Measurements from ENCODE around the gene ZNF658.
"Not testable (repeated sequence)": the region's sequence is repeated elsewhere in the genome, so short reads cannot be mapped to it uniquely, and the experiment has no call there.

The ZNF658 gene

DNA sequence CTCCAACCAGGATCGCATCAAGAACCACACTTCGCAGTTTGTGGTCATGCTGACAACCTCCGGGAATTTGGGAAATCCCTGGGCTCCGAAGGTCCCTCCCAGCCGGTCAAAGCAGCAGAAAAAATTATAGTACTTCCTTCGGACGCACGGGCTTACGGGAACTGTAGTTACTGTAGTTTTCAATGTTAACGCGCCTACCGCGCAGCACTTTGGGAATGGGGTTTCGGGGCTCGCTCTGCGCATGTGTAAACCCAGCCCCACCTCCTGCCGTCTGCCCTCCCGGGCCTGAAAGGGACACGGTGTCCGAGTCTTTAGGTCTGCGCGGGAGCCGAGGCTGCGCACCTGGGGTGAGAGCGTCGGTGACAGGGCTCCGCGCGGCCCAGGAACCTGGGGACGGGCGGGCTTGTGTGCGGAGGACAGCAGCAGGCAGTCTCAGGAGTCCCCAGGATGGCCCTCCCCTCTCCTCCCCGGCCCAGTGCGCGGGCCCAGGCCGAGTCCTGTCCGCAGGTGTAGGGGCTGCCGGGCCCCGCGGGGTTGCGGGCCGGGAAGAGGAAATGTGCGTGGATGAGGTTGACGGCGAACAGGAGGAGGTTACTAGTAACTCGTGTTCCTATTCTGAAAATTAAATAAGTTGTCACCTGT lies at the start of gene ZNF658:
Gene ZNF658 (plus strand): TSS at position 236 of the 642 bp plus-strand sequence. CDS start 2,837 bp downstream, outside the sequence.
- peak; percentile 18 for DNase-seq (ENCODE audit: low read depth)

DNA sequence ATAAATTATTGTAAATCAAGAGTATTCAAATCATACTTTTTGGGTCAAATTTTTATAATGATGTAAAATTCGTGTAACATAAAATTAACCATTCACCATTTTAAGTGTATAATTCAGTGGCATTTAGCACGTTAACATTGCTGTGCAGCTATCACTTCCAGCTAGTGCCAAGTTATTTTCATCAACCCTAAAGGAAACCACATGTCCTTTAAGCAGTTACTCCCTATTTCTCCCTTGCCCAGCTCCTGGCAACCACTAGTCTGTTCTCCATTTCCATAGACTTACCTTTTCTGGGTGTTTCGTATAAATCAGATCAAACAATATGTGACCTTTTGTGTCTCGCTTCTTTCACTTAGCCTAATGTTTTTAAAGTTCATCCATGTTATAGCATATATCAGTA lies 38.8 kb upstream of the ZNF658 start:
- DNase-seq (ENCODE audit: low read depth), result not testable (repeated sequence)

DNA sequence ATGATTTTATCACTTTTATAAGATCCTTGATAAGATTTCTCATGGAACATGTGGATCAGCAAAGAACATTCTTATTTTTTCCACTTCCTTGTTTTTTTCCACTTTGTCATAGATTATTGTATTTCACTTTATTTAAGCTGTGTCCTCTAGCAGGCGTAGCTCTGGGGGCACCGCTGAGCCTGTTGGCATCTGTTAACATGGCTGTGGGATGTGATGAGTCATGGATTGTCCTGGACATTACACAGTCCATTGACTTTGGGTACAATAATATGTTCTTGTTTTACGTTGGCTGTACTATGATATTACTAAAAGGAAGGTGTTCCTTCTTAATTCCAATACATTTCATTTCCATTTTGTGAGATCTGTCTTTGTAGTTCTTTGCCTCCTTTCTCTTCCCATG lies 31.9 kb upstream of the ZNF658 start:
- DNase-seq (ENCODE audit: low read depth), result not testable (repeated sequence)

DNA sequence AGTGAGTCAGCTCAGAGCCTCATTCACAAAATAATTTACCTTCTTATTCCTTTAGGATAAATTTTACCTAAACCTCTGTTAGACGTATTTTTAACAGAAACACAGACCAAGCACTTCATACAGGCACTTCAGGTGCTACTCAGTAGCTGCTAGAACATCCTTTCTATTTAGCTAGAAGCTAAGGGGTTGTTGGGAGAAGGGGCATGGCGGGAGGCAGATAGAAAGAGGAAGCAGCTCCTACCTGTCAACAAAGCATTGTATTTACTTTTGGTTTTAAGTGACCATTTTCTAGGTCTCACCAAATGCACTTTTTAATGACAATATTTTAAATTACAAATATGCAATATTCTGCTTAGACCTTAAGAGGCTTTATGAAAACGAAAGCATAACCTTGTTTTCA lies 19.9 kb upstream of the ZNF658 start:
- DNase-seq (ENCODE audit: low read depth), result not testable (repeated sequence)

DNA sequence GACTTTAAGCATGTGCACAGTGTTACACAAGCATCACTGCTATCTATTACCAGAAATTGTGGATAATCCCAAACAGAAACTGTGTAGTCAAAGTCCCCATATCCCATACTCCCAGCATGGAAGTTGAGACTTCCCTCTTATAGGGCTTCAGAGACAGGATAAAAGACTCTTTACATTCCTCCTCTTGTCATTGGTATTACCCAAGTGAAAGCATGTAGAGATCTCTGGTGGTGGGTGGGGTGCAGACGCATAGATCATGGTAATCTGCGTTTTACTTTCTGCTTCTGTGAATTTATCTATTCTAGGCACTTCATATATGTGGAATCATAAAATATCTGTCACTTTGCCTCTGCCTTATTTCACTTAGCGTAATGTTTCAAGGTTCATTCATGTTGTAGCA lies 18.7 kb upstream of the ZNF658 start:
- DNase-seq (ENCODE audit: low read depth), result not testable (repeated sequence)

DNA sequence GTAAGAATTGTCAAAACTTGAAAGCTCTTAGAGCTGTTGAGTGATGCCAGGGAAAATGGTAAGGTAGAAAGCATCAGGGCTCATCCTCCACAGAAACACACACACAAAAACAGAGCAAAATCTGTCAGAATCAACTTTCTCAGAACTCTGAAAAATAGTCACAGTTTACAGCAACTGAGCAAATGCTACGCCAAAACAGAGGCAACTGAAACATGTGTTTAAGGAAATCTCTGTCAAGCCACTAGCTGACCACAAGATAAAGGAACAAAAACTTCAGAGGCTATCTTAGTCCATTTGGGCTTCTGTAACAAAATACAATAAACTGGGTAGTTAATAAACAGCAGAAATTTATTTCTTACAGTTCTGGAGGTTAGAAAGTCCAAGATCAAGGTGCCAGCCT lies 10.2 kb upstream of the ZNF658 start:
- not testable (repeated sequence) for DNase-seq (ENCODE audit: low read depth)

DNA sequence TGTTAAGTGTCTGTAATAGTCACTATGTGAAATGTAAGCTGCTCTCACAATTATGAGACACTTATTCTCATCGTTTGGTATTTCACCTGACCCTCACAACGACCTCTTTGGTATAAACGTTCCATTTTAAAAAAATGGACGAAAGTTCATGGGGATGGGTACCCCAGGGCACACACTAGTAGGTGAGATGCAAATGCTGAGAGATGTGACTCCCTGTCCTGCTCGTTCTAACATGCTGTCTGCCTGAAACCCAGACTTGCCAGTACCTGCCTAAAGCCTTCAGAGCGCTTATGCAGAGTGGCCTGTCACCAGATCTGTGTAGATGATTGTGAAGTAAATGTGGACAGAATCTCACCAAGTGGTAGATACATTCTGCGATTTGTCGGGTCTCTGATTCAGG lies 616 bp downstream of the ZNF658 start:
- not testable (repeated sequence) for DNase-seq (ENCODE audit: low read depth)

DNA sequence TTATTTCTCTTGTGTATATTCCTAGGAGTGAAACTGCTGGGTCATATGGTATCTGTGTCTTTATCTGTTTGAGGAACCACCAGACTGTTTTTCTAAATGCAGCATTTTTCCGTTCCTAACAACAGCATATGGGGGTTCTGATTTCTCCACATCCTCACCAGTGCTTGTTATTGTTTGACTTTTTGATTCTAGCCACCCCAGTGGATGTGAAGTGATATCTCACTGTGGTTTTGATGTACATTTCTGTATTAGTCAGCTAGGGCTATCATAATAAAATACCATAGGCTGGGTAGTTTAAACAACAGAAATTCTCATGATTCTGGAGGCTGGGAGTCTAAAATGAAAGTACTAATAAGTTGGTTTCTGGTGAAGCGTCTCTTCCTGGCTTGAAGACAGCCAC lies 9.0 kb downstream of the ZNF658 start:
- DNase-seq (ENCODE audit: low read depth), result not testable (repeated sequence)

DNA sequence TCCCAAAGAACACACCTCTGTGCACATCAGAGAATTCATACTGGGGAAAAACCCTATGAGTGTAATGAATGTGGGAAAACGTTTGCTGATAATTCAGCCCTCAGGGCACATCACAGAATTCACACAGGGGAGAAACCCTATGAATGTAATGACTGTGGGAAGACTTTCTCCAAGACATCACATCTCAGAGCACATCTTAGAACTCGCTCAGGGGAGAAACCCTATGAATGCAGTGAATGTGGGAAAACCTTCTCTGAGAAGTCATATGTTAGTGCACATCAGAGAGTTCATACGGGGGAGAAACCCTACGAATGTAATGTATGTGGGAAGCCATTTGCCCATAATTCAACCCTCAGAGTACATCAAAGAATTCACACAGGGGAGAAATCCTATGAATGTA lies 19.5 kb downstream of the ZNF658 start:
- not testable (repeated sequence) for DNase-seq (ENCODE audit: low read depth)

DNA sequence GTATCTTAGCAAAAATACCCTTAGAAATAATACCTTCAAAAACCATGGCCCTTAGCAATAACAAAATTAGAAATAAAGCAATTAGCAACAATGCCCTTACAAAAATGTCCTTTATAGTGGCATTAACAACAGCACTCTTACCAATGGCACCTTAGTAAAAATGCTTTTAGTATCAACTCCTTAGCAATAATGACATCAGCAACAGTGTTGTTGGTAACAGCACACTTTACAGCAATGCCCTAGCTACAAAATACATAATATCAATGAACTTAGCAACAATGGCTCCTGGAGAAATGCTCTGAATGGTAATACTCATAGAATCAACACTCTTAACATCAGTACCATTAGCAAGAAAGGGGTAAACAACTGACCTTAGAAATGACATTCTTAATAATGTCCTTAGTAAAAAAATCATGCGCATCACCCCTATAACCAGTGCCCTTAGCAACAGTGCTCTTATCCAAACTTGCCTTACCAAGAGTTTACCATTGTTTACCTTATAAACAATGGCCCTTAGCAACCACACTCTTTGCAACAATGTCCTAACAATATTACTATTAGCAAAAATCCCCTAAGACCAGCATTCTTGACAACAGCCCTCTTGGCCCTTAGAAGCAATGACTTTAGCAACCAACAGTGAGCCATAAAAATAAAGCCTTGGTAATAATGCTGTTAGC lies 35.8 kb downstream of the ZNF658 start:
- not testable (repeated sequence) for DNase-seq (ENCODE audit: low read depth)

DNA sequence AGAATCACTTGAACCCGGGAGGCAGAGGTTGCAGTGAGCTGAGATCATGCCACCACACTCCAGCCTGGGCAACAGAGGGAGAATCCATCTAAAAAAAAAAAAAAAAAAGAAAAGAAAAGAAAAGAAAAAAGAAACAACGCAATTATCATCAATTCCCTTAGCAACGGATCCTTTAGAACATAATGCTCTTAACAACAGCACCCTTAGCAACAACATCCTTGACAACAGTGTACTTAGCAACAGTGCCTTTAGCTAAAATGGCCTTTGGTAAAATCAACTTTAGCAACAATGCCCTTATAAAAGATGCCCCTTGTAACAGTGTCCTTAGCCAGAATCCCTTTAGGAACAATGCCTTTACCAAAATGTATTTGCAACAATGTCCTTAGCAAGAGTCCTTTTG lies 37.1 kb downstream of the ZNF658 start:
- not testable (repeated sequence) for DNase-seq (ENCODE audit: low read depth)

DNA sequence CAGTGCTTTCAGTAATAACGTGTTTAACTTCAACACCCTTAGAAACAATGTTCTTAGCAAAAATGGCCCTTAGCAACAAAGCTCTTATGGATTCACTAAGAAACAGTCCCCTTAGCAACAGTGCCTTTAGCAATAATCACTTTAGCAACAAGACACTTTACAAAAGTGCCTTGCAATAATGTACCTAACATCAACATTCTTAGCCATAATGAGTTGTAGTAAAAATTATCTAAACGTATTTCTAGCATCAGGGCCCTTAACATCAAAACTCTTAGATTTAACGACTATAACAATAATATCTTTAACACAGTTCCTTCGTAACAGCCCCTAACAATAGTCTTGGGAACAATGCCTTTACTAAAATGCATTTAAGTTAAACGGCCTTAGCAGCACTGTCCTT lies 37.8 kb downstream of the ZNF658 start:
- DNase-seq (ENCODE audit: low read depth), result not testable (repeated sequence)

DNA sequence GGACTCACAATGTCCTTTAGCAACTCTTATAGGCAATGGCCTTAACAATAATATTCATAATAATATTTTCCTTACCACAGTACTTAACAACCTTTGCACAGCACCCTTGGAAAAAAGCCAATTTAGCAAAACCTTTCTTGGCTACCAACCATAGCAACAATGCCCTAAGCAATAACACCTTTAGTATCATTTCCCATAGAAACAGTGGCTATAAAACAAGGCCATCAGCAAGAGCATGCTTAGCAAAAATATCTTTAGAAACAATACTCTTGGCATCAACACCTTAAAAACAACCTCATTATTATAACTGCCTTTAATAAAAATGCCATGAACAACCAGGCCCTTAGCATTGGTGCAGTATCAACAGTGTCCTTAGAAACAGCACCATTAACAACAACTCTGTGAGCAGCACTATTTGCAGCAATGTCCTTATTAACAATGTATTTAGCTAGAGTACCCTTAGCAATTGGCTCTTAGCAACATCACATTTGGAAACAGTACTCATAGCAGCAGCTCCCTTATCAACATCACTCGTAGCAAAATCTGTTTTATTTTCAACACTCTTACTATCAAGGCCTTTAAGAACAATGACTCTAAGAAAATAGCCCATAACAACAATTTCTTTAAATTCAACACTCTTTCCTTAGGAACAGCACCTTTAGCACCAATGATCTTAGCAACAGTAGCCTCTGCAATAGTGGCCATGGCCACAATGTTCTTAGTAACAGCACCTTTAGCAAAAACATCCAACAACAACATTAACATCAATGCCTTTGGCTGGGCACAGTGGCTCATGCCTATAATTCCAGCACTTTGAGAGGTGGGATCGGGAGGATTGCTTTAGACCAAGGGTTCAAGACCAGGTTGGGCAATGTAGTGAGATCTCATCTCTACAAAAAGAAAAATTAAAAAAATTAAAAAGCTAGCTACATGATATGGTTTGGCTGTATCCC lies 39.6 kb downstream of the ZNF658 start:
- DNase-seq (ENCODE audit: low read depth), result not testable (repeated sequence)

DNA sequence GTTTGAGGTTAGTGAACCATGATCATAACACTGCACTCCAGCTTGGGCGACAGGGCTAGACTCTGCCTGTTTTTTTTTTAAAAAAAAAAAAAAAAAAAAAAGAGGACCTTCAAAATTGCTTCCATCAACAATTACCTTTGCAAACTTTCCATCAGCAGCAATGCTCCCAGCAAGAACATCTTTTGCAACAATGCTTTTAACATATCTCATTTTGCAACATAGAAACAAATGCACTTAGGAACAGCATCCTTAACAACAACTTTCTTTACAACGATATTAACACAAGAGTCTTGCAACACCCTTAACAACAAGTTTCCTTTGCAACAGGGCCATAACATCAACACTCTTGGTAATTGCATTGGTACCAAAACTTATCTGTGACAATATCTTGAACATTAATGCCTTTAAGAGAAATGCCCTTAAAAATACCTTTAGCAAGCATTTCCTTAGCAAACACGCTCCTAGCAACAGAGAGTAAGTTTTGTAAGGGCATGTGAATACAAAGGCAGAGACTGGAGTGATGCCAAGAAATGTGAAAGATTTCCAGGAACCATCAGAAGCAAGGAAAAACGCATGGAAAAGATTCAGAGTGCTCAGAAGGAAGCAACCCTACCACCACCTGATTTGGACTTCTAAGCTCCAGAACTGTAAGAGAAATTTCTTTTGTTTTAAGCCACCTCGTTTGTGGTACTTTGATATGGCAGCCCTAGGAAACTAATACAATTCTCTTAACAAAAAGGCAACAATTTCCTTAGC lies 42.1 kb downstream of the ZNF658 start:
- DNase-seq (ENCODE audit: low read depth), result not testable (repeated sequence)

DNA sequence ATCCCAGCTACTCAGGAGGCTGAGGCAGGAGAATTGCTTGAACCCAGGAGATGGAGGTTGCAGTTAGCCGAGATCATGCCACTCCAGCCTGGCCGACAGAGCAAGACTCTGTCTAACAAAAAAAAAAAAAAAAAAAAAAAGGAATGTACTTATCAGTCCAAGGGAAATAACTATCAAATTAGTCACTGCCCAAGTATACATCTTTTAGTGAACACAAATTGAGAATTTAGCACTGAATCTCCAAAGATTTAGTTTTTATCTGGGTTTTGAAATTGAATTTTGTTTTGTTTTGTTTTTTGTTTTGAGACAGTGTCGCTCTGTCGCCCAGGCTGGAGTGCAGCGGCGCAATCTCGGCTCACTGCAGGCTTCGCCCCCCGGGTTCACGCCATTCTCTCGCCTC lies 52.1 kb downstream of the ZNF658 start:
- DNase-seq (ENCODE audit: low read depth), result not testable (repeated sequence)

Measured in stimulated activated CD8-positive, alpha-beta memory T cell treated with anti-CD3 and anti-CD28 coated beads, Interleukin-15, amount 100 ng/mL, for 24 hours (primary cell).